ENCODE results near the gene MPDU1.

Gene MPDU1

GRCh38 chr17:7577327-7578199 lies 6.1 kb upstream of the MPDU1 start:
- TF ChIP-seq CTCF (IDR thresholded peaks at IDR 0.05; ENCODE audit: insufficient read depth, low read length, missing control alignments), result no peak
- CTCF ChIA-PET, result interaction anchor here (3.9 to 6.6 kb wide), 2 partner anchors 12 to 17 kb away, joined by 34 to 37 read pairs; partner anchors contain the start of genes SENP3 and SOX15
- POLR2A ChIA-PET, result interaction anchor here (4.1 kb wide), 1 partner anchor 11 kb away, joined by 31 read pairs; the partner anchor contains the start of gene SOX15
- no peak overlapping the region for H3K4me3 ChIP-seq (ENCODE audit: low read depth, low read length)
- DNase-seq (ENCODE audit: low read depth, low spot score), result no peak

- ChIA-PET CTCF (interaction anchor here (1.6 to 6.6 kb wide), 4 partner anchors 10 to 108 kb away, joined by 4 to 37 read pairs (median 8); partner anchors contain the start of genes SENP3, SOX15, TP53 and WRAP53), POLR2A (interaction anchor here (0.8 to 4.1 kb wide), 7 partner anchors 10 to 259 kb away, joined by 3 to 31 read pairs (median 4); partner anchors contain the start of genes FXR2, POLR2A, SENP3 and SOX15)
- TF ChIP-seq CTCF (IDR thresholded peaks at IDR 0.05; ENCODE audit: insufficient read depth, low read length, missing control alignments), result no peak
Measured at GRCh38 chr17:7579001-7579833, 4.4 kb upstream of the MPDU1 start, which contains the start of gene CD68. Gene CD68, plus strand, starts transcription at chr17:7579638. Its CDS starts 40 bp downstream, at chr17:7579678.

GRCh38 chr17:7579834-7580603 lies 3.6 kb upstream of the MPDU1 start:
- no peak for TF ChIP-seq CTCF (IDR thresholded peaks at IDR 0.05; ENCODE audit: insufficient read depth, low read length, missing control alignments)
- DNase-seq (ENCODE audit: low read depth, low spot score), result no peak
- ChIA-PET CTCF (interaction anchor here (1.6 to 6.6 kb wide), 5 partner anchors 9 to 107 kb away, joined by 4 to 37 read pairs (median 6); partner anchors contain the start of genes SENP3, SOX15, TP53 and WRAP53), POLR2A (interaction anchor here (1.1 to 4.1 kb wide), 5 partner anchors 9 to 107 kb away, joined by 3 to 31 read pairs (median 7); partner anchors contain the start of genes POLR2A, SENP3, SOX15 and TP53)
- H3K4me3 ChIP-seq (ENCODE audit: low read depth, low read length), result peak overlapping the region; percentile 18; the same call in 1 of the 2 replicates

More at GRCh38 chr17:7579001-7579833, 4.4 kb upstream of the MPDU1 start, which contains the start of gene CD68:
- peak within 1 kb of the TSS; percentile 18 for H3K4me3 ChIP-seq (ENCODE audit: low read depth, low read length)
- peak; percentile 59 for DNase-seq (ENCODE audit: low read depth, low spot score)

GRCh38 chr17:7580604-7581575 lies 2.8 kb upstream of the MPDU1 start:
- DNase-seq (ENCODE audit: low read depth, low spot score), result no peak
- CTCF ChIA-PET, result interaction anchor here (1.6 to 6.6 kb wide), 4 partner anchors 8 to 107 kb away, joined by 4 to 37 read pairs (median 8); partner anchors contain the start of genes SOX15, TP53 and WRAP53
- POLR2A ChIA-PET, result interaction anchor here (0.6 to 4.1 kb wide), 5 partner anchors 8 to 106 kb away, joined by 3 to 31 read pairs (median 7); partner anchors contain the start of genes POLR2A, SOX15 and TP53
- no peak for TF ChIP-seq CTCF (IDR thresholded peaks at IDR 0.05; ENCODE audit: insufficient read depth, low read length, missing control alignments)
- no peak overlapping the region for H3K4me3 ChIP-seq (ENCODE audit: low read depth, low read length)
